Activated CD8-positive, alpha-beta T cell treated with anti-CD3 and anti-CD28 coated beads for 36 hours (primary cell): ENCODE measurements around the gene ABHD10. TPM values are rescaled to one million over a fixed set of nuclear protein-coding genes. Genes with fewer than 3 reads are reported as not detected.

Experiments used
- ATAC-seq: fragments of 200-7000 bp; cut with Tn5 transposase; one replicate; pipeline ENCODE4 v1.10.0; 2021; ENCODE audit warnings: mild to moderate bottlenecking, moderate library complexity
- CTCF ChIA-PET: fragments of 350-600 bp; sonication (Branson Sonifier 250); formaldehyde crosslinking; loops from one replicate; lab custom pipeline; 2021; ENCODE audit warnings: antibody characterized with exemption; lab: Charles Lee
- POLR2A ChIA-PET: fragments of 350-600 bp; sonication (Branson Sonifier 250); formaldehyde crosslinking; loops from one replicate; lab custom pipeline; 2021; ENCODE audit warnings: antibody characterized with exemption; lab: Charles Lee
- DNase-seq: peaks from one replicate; pipeline ENCODE4 v3.0.0-alpha.2; 2020
- H3K27ac Mint-ChIP-seq: one replicate; pipeline ENCODE4 v1.8.0; 2021; ENCODE audit warnings: mild to moderate bottlenecking, mixed read lengths
- H3K27me3 Mint-ChIP-seq: one replicate; pipeline ENCODE4 v1.8.0; 2021; ENCODE audit warnings: mixed read lengths
- H3K36me3 Mint-ChIP-seq: one replicate; pipeline ENCODE4 v1.8.0; 2021; ENCODE audit warnings: low read depth, mixed read lengths
- H3K4me1 Mint-ChIP-seq: one replicate; pipeline ENCODE4 v1.8.0; 2021; ENCODE audit warnings: low read depth, mixed read lengths
- H3K4me3 Mint-ChIP-seq: one replicate; pipeline ENCODE4 v1.8.0; 2021; ENCODE audit warnings: mild to moderate bottlenecking, moderate library complexity, mixed read lengths
- H3K9me3 Mint-ChIP-seq: one replicate; pipeline ENCODE4 v1.8.0; 2021; ENCODE audit warnings: mixed read lengths
- intact Hi-C: fragments of 100-400 bp; cut with micrococcal nuclease; formaldehyde crosslinking; loops from one replicate; pipeline ENCODE4 v1.10.0; 2022
- total RNA-seq, 2 experiments: library from RNA; stranded (reverse); gene quantifications; one replicate each; pipeline ENCODE4 v1.2.3, GENCODE V29; 2021
- TF ChIP-seq, protein P1 (sequence below): fragments of 200-600 bp; IDR thresholded peaks from one replicate; pipeline ENCODE4 v1.8.0; 2022; ENCODE audit warnings: antibody characterized with exemption, mild to moderate bottlenecking

Gene ABHD10
- total RNA-seq, 2 experiments from 2014 or later = 59.4 to 66.5 TPM

GRCh38 chr3:112003321-112004080, 24.7 kb downstream of the ABHD10 start:
- Mint-ChIP-seq H3K9me3 (no peaks in the 10 kb centered on the region), H3K27ac (peak overlapping the region; percentile 80), H3K4me1 (peaks cover 49% of the 10 kb centered on the region), H3K27me3 (no peaks in the 10 kb centered on the region), H3K36me3 (no peaks in the 10 kb centered on the region), H3K4me3 (no peak overlapping the region)
- CTCF ChIA-PET = interaction anchor here (0.8 to 21.1 kb wide), 12 partner anchors 8 to 288 kb away, joined by 3 to 477 read pairs (median 4); no protein-coding TSS in a partner anchor
- intact Hi-C loops = no loop called here
- DNase-seq (no peak), ATAC-seq (no peak)
- POLR2A ChIA-PET = interaction anchor here (0.7 to 3.2 kb wide), 3 partner anchors 10 to 156 kb away, joined by 3 to 15 read pairs (median 9); partner anchors contain the start of gene ABHD10
- TF ChIP-seq, protein P1, sequence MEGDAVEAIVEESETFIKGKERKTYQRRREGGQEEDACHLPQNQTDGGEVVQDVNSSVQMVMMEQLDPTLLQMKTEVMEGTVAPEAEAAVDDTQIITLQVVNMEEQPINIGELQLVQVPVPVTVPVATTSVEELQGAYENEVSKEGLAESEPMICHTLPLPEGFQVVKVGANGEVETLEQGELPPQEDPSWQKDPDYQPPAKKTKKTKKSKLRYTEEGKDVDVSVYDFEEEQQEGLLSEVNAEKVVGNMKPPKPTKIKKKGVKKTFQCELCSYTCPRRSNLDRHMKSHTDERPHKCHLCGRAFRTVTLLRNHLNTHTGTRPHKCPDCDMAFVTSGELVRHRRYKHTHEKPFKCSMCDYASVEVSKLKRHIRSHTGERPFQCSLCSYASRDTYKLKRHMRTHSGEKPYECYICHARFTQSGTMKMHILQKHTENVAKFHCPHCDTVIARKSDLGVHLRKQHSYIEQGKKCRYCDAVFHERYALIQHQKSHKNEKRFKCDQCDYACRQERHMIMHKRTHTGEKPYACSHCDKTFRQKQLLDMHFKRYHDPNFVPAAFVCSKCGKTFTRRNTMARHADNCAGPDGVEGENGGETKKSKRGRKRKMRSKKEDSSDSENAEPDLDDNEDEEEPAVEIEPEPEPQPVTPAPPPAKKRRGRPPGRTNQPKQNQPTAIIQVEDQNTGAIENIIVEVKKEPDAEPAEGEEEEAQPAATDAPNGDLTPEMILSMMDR = no peak

DNA sequence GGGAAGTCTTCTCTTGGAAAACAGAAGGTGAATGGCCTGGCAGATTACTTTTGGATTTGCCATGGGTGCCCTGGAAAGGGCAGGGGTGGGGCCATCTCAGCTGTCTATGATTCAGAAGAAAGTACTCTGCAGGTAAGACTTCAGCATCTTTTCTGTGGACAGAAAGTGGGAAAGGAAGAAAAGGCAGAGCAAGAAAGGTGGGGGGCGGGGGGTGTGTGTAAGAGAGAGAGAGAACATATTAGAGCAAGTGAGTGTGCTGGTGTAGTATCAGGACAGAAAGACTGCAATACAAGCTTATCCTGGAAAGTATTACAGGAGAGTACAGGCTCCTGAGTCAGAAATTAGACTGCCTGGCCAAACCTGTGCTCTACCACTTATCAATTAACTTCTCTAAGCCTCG, 25.4 kb downstream of the ABHD10 start:
- Mint-ChIP-seq H3K4me1 (peaks cover 45% of the 10 kb centered on the region), H3K9me3 (no peaks in the 10 kb centered on the region), H3K36me3 (no peaks in the 10 kb centered on the region), H3K27me3 (no peaks in the 10 kb centered on the region), H3K27ac (peak overlapping the region; percentile 59), H3K4me3 (no peak overlapping the region)
- CTCF ChIA-PET = interaction anchor here (0.8 to 21.1 kb wide), 10 partner anchors 9 to 288 kb away, joined by 3 to 477 read pairs (median 4); no protein-coding TSS in a partner anchor
- intact Hi-C loops = no loop called here
- TF ChIP-seq, protein P1 = no peak
- DNase-seq (peak; percentile 32), ATAC-seq (no peak)
- POLR2A ChIA-PET = interaction anchor here (1.7 to 3.2 kb wide), 2 partner anchors 9 to 25 kb away, joined by 9 to 15 read pairs; partner anchors contain the start of gene ABHD10

DNA sequence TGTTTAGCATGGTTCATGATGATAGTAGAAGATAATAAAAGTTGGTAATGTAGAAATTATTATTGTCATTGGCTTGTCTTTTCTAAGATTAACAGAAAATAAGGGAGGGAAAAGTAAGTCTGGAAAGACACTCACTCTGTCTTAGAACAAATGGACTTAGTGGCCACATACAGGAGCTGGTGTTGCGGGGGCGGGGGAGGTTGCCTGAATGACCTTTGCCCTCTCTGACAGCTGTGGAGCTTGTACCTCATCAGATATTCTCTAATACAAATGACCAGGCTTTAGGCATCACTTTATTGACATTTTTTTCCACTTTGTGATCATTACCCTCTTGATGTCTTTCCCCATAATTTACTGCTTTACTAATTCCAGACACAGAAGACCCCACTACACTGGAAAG, 25.8 kb downstream of the ABHD10 start:
- ChIA-PET CTCF (interaction anchor here (1.6 to 21.1 kb wide), 6 partner anchors 9 to 38 kb away, joined by 4 to 477 read pairs (median 8); no protein-coding TSS in a partner anchor), POLR2A (interaction anchor here (1.7 kb wide), 1 partner anchor 8 kb away, joined by 9 read pairs; no protein-coding TSS in a partner anchor)
- Mint-ChIP-seq H3K4me1 (peaks cover 44% of the 10 kb centered on the region), H3K9me3 (no peaks in the 10 kb centered on the region), H3K27me3 (no peaks in the 10 kb centered on the region), H3K36me3 (no peaks in the 10 kb centered on the region), H3K4me3 (no peak overlapping the region), H3K27ac (peak overlapping the region; percentile 59)
- intact Hi-C loops = no loop called here
- TF ChIP-seq, protein P1 = no peak
- no peak for ATAC-seq
- peak; percentile 30 for DNase-seq

DNA sequence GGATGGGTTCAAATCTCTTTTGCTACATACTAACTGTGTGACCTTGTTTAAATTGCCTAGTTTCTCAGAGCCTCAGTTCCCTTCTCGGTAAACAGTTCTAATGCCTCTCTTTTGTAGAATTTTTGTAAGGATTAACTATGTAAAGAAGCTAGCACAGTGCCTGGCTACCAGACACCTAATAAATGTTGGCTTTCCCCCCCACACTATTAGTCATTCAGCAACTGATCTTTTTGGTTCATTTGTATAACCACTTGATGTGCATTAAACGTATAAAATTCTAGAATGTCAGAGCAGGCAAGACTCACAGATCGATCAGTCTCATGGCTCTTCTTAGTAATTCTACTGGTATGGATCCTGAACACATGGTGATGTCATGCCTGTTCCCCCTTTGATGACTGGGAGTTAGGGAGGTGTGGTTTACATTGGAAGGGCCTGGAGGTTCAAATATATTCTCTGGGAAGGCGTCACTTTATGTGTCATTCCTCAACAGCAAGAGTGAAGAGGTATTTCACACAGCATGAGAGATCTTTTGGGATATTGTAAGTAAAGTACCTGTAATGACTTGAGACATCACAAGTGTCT, 26.4 kb downstream of the ABHD10 start:
- ChIA-PET POLR2A (interaction anchor here (0.6 to 0.7 kb wide), 3 partner anchors 12 to 667 kb away, joined by 3 to 6 read pairs (median 3); no protein-coding TSS in a partner anchor), CTCF (interaction anchor here (2.6 to 21.1 kb wide), 3 partner anchors 8 to 38 kb away, joined by 8 to 477 read pairs (median 70); no protein-coding TSS in a partner anchor)
- peaks cover 42% of the 10 kb centered on the region for H3K4me1 Mint-ChIP-seq
- H3K27ac Mint-ChIP-seq = peak overlapping the region; percentile 26
- no peaks in the 10 kb centered on the region for H3K36me3 Mint-ChIP-seq
- intact Hi-C loops = no loop called here
- no peaks in the 10 kb centered on the region for H3K9me3 Mint-ChIP-seq
- TF ChIP-seq, protein P1 = no peak
- ATAC-seq = no peak
- DNase-seq = no peak
- no peaks in the 10 kb centered on the region for H3K27me3 Mint-ChIP-seq
- H3K4me3 Mint-ChIP-seq = no peak overlapping the region
